ENCODE data around the gene MTMR2. TPM values are rescaled to one million over a fixed set of nuclear protein-coding genes. Genes with fewer than 3 reads are reported as not detected.

Gene MTMR2
- total and polyA plus RNA-seq, 2 donors (not counting 3 experiments of a cell fraction or from before 2014, with no cell fraction given), result 19.5 to 49.5 TPM

- CTCF ChIA-PET, result no interaction called here
- intact Hi-C loops (cut with micrococcal nuclease), result no loop called here
- POLR2A ChIA-PET, result no interaction called here
Measured at GRCh38 chr11:95794086-95794485, 129.8 kb downstream of the MTMR2 start.

More at GRCh38 chr11:95794086-95794485, 129.8 kb downstream of the MTMR2 start:
- H3K4me1 ChIP-seq (ENCODE audit: control insufficient read depth, extremely low read depth, insufficient read depth, low read length), result peaks cover 11% of the 10 kb centered on the region
- no peaks in the 10 kb centered on the region for H3K36me3 ChIP-seq (ENCODE audit: control insufficient read depth in 2 of 2, extremely low read depth in 1 of 2, insufficient read depth in 2 of 2, low read length in 2 of 2)
- no TSS peak for BruUV-seq (replicated peaks)
- H2AFZ ChIP-seq (ENCODE audit: low read depth, low read length), result no peak overlapping the region
- DNase-seq (ENCODE audit: low read depth, low spot score) (no peak), FAIRE-seq (no peak)
- TF ChIP-seq MAX (IDR thresholded peaks at IDR 0.05; ENCODE audit: insufficient read depth, insufficient read length) (no peak), POLR2A (IDR thresholded peaks at IDR 0.05; ENCODE audit: low read depth, low read length) (no peak), FOS (IDR thresholded peaks at IDR 0.05; ENCODE audit: borderline replicate concordance, insufficient read depth, low read length) (no peak), EZH2 (IDR thresholded peaks at IDR 0.05; ENCODE audit: borderline replicate concordance, low read depth, low read length, severe bottlenecking) (no peak), CTCF (IDR thresholded peaks at IDR 0.05; ENCODE audit: extremely low read depth in 1 of 2, insufficient read depth in 1 of 2, low read depth in 1 of 2, low read length in 2 of 2) (no peak)
- H3K9me3 ChIP-seq (replicated peaks; ENCODE audit: control insufficient read depth, insufficient read depth, low read length), result no peaks in the 10 kb centered on the region
- H3K27me3 ChIP-seq (ENCODE audit: control insufficient read depth in 2 of 2, insufficient read depth in 2 of 2, low read length in 2 of 2), result no peaks in the 10 kb centered on the region
- H3K4me2 ChIP-seq (ENCODE audit: insufficient read depth, low read length), result no peak overlapping the region
- no peak overlapping the region for H3K4me3 ChIP-seq (replicated peaks in 1 of 3; ENCODE audit: insufficient read depth in 1 of 3, low read depth in 1 of 3, low read length in 3 of 3)
- H4K20me1 ChIP-seq (replicated peaks; ENCODE audit: control insufficient read depth, extremely low read depth, insufficient read depth, low read length), result no peaks in the 10 kb centered on the region
- no peak overlapping the region for H3K9ac ChIP-seq (replicated peaks; ENCODE audit: extremely low read depth, insufficient read depth, low read length)
- H3K27ac ChIP-seq (ENCODE audit: insufficient read depth, low read depth, low read length), result no peak overlapping the region
- dilution Hi-C loops (cut with MboI; ENCODE audit: extremely low pct_ligation_motif_present, low sequenced_read_pairs), result no loop called here
- H3K9me1 ChIP-seq (replicated peaks; ENCODE audit: control insufficient read depth, extremely low read depth, insufficient read depth, low read length), result no peaks in the 10 kb centered on the region
- peaks cover 52% of the 10 kb centered on the region for H3K79me2 ChIP-seq (ENCODE audit: control insufficient read depth, insufficient read depth, low read length)

All from endothelial cell of umbilical vein (primary cell).